Trophoblast cell (in vitro differentiated cells and primary cell): ENCODE results near the gene RBMX.
A peak's percentile ranks its signal among the peaks of the same experiment; 100 is the strongest.
"Not testable (repeated sequence)": the region's sequence is repeated elsewhere in the genome, so short reads cannot be mapped to it uniquely, and the experiment has no call there.

Experiments used
- DNase-seq, 2 donors: peaks; one replicate each; pipeline ENCODE4 v3.0.0-alpha.2; 2016
- H2AFZ ChIP-seq: 2 replicates; pipeline ENCODE4 v1.6.1; 2013; ENCODE audit warnings: low read length, moderate library complexity, mild to moderate bottlenecking; ENCODE audit not compliant: insufficient read depth, poor library complexity
- H2AK5ac ChIP-seq: 2 replicates; pipeline ENCODE4 v1.6.1; 2013; ENCODE audit warnings: mild to moderate bottlenecking, low read length
- H2BK120ac ChIP-seq: 2 replicates; pipeline ENCODE4 v1.6.1; 2013; ENCODE audit warnings: low read length, mild to moderate bottlenecking, moderate library complexity; ENCODE audit not compliant: insufficient read depth, poor library complexity
- H2BK12ac ChIP-seq: 2 replicates; pipeline ENCODE4 v1.6.1; 2013; ENCODE audit warnings: mild to moderate bottlenecking, low read length, moderate library complexity
- H2BK5ac ChIP-seq: 2 replicates; pipeline ENCODE4 v1.6.1; 2013; ENCODE audit warnings: low read length, low read depth, moderate library complexity, mild to moderate bottlenecking; ENCODE audit not compliant: poor library complexity
- H3K14ac ChIP-seq: 2 replicates; pipeline ENCODE4 v1.6.1; 2013; ENCODE audit warnings: mild to moderate bottlenecking, low read length
- H3K18ac ChIP-seq: 2 replicates; pipeline ENCODE4 v1.6.1; 2013; ENCODE audit warnings: mild to moderate bottlenecking, low read length
- H3K23ac ChIP-seq: 2 replicates; pipeline ENCODE4 v1.6.1; 2013; ENCODE audit warnings: low read length
- H3K27ac ChIP-seq: 2 replicates; pipeline ENCODE4 v1.5.1; 2013; ENCODE audit warnings: low read depth, mild to moderate bottlenecking, inconsistent platforms, low read length, moderate library complexity
- H3K27me3 ChIP-seq: 2 replicates; pipeline ENCODE4 v1.6.1; 2013; ENCODE audit warnings: inconsistent platforms, mild to moderate bottlenecking, low read length, moderate library complexity; ENCODE audit not compliant: insufficient read depth
- H3K36me3 ChIP-seq, 2 experiments: 1 replicate in 1 of 2; 2 replicates in 1 of 2; pipeline ENCODE4 v1.6.1; 2013; ENCODE audit warnings: low read length in 2 of 2, mild to moderate bottlenecking in 2 of 2, moderate library complexity in 1 of 2; ENCODE audit not compliant: insufficient read depth in 2 of 2, control insufficient read depth in 1 of 2
- H3K4ac ChIP-seq: 2 replicates; pipeline ENCODE4 v1.6.1; 2013; ENCODE audit warnings: low read depth, mild to moderate bottlenecking, low read length, moderate library complexity
- H3K4me1 ChIP-seq, 2 experiments: 1 replicate in 1 of 2; 2 replicates in 1 of 2; pipeline ENCODE4 v1.6.1; 2013; ENCODE audit warnings: low read length in 2 of 2, mild to moderate bottlenecking in 2 of 2, moderate library complexity in 1 of 2; ENCODE audit not compliant: insufficient read depth in 2 of 2, control insufficient read depth in 1 of 2
- H3K4me2 ChIP-seq: 2 replicates; pipeline ENCODE4 v1.6.1; 2013; ENCODE audit warnings: inconsistent platforms, mild to moderate bottlenecking, low read length, moderate library complexity
- H3K4me3 ChIP-seq: 2 replicates; pipeline ENCODE4 v1.5.1; 2013; ENCODE audit warnings: mild to moderate bottlenecking, low read depth, low read length, inconsistent platforms
- H3K79me1 ChIP-seq: one replicate; pipeline ENCODE4 v1.6.1; 2013; ENCODE audit warnings: low read length
- H3K79me2 ChIP-seq: 2 replicates; pipeline ENCODE4 v1.6.1; 2013; ENCODE audit warnings: low read length, mild to moderate bottlenecking; ENCODE audit not compliant: control insufficient read depth, insufficient read depth, poor library complexity
- H3K9ac ChIP-seq: 2 replicates; pipeline ENCODE4 v1.6.1; 2013; ENCODE audit warnings: mild to moderate bottlenecking, low read length
- H3K9me3 ChIP-seq: 2 replicates; pipeline ENCODE4 v1.6.1; 2013; ENCODE audit warnings: low read depth, mild to moderate bottlenecking, control low read depth, inconsistent platforms, low read length; ENCODE audit not compliant: insufficient read depth
- H4K12ac ChIP-seq: 2 replicates; pipeline ENCODE4 v1.6.1; 2013; ENCODE audit warnings: low read depth, mild to moderate bottlenecking, low read length, moderate library complexity
- H4K8ac ChIP-seq: 2 replicates; pipeline ENCODE4 v1.6.1; 2013; ENCODE audit warnings: low read depth, mild to moderate bottlenecking, low read length, moderate library complexity
- H4K91ac ChIP-seq: one replicate; pipeline ENCODE4 v1.6.1; 2013; ENCODE audit warnings: low read depth, mild to moderate bottlenecking, low read length, moderate library complexity
- WGBS: extraction: QIAGEN DNeasy Blood & Tissue Kit; methylation state at CpG from one replicate; pipeline ENCODE4 v1.1.7; 2013; ENCODE audit warnings: missing lambda C conversion rate; ENCODE audit not compliant: insufficient read length, insufficient coverage; ENCODE audit errors: extremely low coverage; 5-methylcytosine and 5-hydroxymethylcytosine counted together

Gene RBMX

DNA sequence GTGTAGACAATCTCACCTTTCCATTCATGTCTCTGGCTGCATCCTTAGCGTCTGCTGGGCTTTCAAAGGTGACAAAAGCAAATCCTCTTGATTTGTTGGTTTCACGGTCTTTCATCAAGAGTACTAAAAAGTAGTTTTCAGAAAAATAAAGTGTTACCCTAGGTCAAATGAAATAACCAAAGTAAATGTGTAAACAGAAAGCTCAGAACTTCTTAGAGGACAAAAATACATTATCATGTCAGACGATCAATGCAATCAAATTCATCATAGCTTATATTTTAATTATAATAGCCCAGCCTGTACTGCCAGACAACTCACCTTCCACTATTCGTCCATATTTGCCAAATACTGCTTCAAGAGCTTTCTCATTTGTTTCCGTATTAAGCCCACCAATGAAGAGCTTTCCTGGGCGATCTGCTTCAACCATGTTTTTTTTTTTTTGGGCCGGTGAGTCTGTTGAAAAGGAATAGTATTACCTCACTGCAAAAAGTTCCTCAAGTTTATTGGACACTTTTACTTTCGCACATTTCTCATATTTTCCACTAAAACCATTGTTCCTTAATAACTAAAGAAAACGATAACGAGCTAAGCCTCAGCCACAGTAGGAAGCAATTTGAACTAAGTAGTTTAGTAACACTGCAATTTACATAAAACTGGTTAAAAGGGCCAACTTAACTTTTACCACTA is 1.4 kb downstream of the RBMX start:
- Histone ChIP-seq H3K4me3 (no peak overlapping the region), H2AK5ac (no peak overlapping the region), H3K27me3 (no peaks in the 10 kb centered on the region), H4K8ac (no peak overlapping the region), H3K9ac (no peak overlapping the region), H3K4ac (peak overlapping the region; percentile 100), H3K79me1 (peaks cover 8% of the 10 kb centered on the region), H3K36me3 (peaks cover 21 to 27% of the 10 kb centered on the region in 2 experiments), H3K23ac (no peak overlapping the region), H2BK12ac (no peak overlapping the region), H4K12ac (no peak overlapping the region), H3K79me2 (peaks cover 10% of the 10 kb centered on the region), H3K9me3 (no peaks in the 10 kb centered on the region), H3K18ac (no peak overlapping the region), H3K14ac (no peak overlapping the region), H2BK5ac (no peak overlapping the region), H3K4me1 (no peaks in the 10 kb centered on the region), H3K4me2 (peak overlapping the region; percentile 61), H4K91ac (no peak overlapping the region), H2BK120ac (no peak overlapping the region), H2AFZ (no peak overlapping the region), H3K27ac (no peak overlapping the region)
- DNase-seq = no peak
- WGBS = no CpG with 5 or more reads among the region's 10 CpGs

DNA sequence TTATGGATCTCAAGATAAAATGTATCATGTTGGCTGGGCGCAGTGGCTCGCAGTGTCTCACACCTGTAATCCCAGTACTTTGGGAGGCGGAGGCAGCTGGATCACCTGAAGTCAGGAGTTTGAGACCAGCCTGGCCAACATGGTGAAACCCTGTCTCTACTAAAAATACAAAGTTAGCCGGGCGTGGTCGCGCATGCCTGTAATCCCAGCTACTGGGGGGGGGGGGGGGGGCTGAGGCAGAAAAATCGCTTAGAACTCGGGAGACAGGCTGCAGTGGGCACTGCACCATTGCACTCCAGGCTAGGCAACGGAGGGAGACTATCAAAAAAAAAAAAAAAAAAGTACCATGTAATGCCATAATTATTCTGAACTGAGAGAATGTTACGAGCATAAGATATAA is 2.1 kb downstream of the RBMX start:
- H3K36me3 ChIP-seq = peaks cover 23 to 29% of the 10 kb centered on the region in 2 experiments
- no peak overlapping the region for H2BK12ac ChIP-seq
- H3K18ac ChIP-seq = no peak overlapping the region
- H3K79me1 ChIP-seq = peaks cover 8% of the 10 kb centered on the region
- no peak overlapping the region for H3K4me3 ChIP-seq
- no peak overlapping the region for H2AK5ac ChIP-seq
- H3K27ac ChIP-seq = no peak overlapping the region
- H4K8ac ChIP-seq = no peak overlapping the region
- no peaks in the 10 kb centered on the region for H3K27me3 ChIP-seq
- no peak overlapping the region for H3K9ac ChIP-seq
- H3K9me3 ChIP-seq = no peaks in the 10 kb centered on the region
- no peak overlapping the region for H3K23ac ChIP-seq
- peaks cover 10% of the 10 kb centered on the region for H3K79me2 ChIP-seq
- DNase-seq = no peak
- no peak overlapping the region for H3K4ac ChIP-seq
- H3K4me2 ChIP-seq = peak overlapping the region; percentile 61
- H4K12ac ChIP-seq = no peak overlapping the region
- H4K91ac ChIP-seq = no peak overlapping the region
- H2BK120ac ChIP-seq = no peak overlapping the region
- H3K4me1 ChIP-seq = no peaks in the 10 kb centered on the region
- H2BK5ac ChIP-seq = no peak overlapping the region
- WGBS = no CpG with 5 or more reads among the region's 11 CpGs
- no peak overlapping the region for H2AFZ ChIP-seq
- H3K14ac ChIP-seq = no peak overlapping the region

DNA sequence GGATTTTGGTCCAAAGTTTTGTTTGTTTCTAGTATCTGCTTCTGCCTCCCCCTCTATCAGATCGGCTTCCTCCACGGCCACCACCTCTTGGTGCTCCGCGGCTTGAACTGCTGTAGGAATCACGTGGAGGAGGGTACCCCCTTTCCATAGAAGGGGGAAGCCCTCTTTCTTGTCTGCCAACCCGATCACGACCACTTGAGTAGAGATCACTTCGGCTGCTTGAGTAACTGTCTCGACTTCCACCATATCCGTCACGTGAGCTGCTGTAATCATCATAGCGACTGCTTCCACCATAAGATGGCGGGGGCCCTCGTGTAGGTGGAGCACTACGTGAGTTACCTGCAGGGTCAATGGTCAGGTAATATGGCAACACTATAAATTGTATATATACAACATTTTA is 6.4 kb downstream of the RBMX start:
- not testable (repeated sequence) for H3K79me1 ChIP-seq, H2BK120ac ChIP-seq, H3K4me3 ChIP-seq, H3K4me2 ChIP-seq, DNase-seq, H4K12ac ChIP-seq, H3K18ac ChIP-seq, H3K27me3 ChIP-seq, H3K9me3 ChIP-seq, H3K27ac ChIP-seq, H2BK12ac ChIP-seq, H3K4me1 ChIP-seq, H3K4ac ChIP-seq, H2BK5ac ChIP-seq, H2AK5ac ChIP-seq, H3K9ac ChIP-seq, H4K91ac ChIP-seq, H2AFZ ChIP-seq, H3K23ac ChIP-seq, H4K8ac ChIP-seq, H3K79me2 ChIP-seq, H3K14ac ChIP-seq
- peaks cover 36 to 41% of the 10 kb centered on the region in 2 experiments for H3K36me3 ChIP-seq
- WGBS = no CpG with 5 or more reads among the region's 15 CpGs

DNA sequence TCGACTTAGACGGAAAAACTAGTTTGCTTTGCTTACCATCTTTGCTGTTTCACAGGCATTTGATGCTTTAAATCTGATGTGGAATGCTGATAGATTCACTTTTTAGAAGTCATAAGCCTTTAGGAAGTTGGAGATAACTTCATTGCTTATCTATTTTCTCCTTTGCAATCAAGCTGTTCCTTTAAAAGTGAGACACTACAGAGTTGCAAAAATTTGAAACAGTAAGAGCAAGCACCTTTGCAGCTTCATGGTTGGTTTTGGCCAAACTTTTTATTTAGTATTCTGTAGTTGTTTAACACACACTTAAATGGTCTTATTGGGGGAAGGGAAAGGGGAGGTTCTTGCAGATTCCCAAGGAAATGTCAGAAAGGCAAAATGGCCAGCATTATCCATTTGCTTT is 7.3 kb downstream of the RBMX start:
- H3K18ac ChIP-seq, DNase-seq, H4K12ac ChIP-seq, H3K23ac ChIP-seq, H3K27ac ChIP-seq, H3K4me1 ChIP-seq, H3K4me2 ChIP-seq, H3K79me2 ChIP-seq, H4K8ac ChIP-seq, H3K14ac ChIP-seq, H3K9ac ChIP-seq, H2BK120ac ChIP-seq, H2BK5ac ChIP-seq, H3K27me3 ChIP-seq, H4K91ac ChIP-seq, H3K79me1 ChIP-seq, H2BK12ac ChIP-seq, H2AK5ac ChIP-seq, H3K4me3 ChIP-seq, H3K4ac ChIP-seq, H3K9me3 ChIP-seq, H2AFZ ChIP-seq: not testable (repeated sequence)
- peaks cover 35 to 46% of the 10 kb centered on the region in 2 experiments for H3K36me3 ChIP-seq
- no CpG with 5 or more reads among the region's 2 CpGs for WGBS
